GM18526 (cell line): ENCODE results near the gene LCN15.

ENCODE experiments used
- POLR2A ChIP-seq: IDR thresholded peaks from 3 replicates; pipeline ENCODE4 v1.6.1; 2011; ENCODE audit not compliant: insufficient read length; ENCODE audit errors: extremely low read depth

The LCN15 gene

GRCh38 chr9:136784249-136784996 is 20.1 kb upstream of the LCN15 start:
- no peak for TF ChIP-seq POLR2A

- no peak for TF ChIP-seq POLR2A
Measured at GRCh38 chr9:136782452-136782851, 18.1 kb upstream of the LCN15 start.

- no peak for TF ChIP-seq POLR2A
Measured at GRCh38 chr9:136779808-136780207, 15.5 kb upstream of the LCN15 start.

- no peak for TF ChIP-seq POLR2A
Measured at GRCh38 chr9:136777359-136777758, 13.0 kb upstream of the LCN15 start.

DNA sequence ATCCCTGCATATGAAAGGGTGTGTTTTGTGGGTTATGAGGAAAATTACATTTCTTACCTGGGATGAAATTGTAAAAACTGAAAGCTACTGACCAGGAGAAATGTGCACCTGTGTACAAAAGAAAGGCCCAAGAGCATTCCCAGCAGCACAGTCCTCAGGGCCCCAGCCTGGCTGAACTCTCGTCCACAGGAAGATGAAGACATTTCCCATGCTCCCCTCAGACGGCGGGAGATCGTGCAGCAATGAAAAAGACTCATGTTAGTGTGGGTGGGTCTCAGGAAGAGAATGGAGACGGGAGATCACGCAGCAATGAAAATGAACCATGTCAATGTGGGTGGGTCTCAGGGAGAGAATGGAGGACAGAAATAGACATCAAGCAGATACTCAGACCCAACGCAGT is 12.6 kb upstream of the LCN15 start:
- TF ChIP-seq POLR2A = no peak

- TF ChIP-seq POLR2A = no peak
Measured at GRCh38 chr9:136775191-136775590, 10.9 kb upstream of the LCN15 start.

GRCh38 chr9:136774416-136775045 is 10.2 kb upstream of the LCN15 start:
- TF ChIP-seq POLR2A = no peak

GRCh38 chr9:136773386-136774044 is 9.2 kb upstream of the LCN15 start:
- no peak for TF ChIP-seq POLR2A

DNA sequence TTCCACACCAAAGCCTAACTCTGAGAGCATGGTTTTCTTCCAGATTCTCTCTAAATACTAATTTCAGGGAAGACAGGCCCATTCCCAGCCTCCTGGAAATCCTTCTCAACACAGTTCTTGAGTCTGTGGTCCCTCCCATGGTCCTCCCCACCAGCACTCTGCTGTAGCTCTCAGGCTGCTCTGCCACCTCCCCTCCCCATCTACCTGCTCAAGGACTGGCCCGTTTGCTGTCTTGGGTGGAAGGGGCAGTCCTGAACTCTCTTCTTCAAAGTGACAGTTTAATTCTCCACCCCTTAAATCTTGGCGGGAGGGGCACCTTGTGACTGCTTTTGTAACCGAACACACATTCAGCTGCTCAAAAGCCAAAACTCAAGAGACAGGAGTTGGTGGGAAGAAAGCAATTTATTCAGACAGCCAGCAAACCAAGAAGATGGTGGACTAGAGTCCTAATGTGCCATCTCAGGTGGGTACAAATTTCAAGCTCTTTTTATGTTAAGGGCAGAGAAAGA is 7.6 kb upstream of the LCN15 start:
- TF ChIP-seq POLR2A = no peak

DNA sequence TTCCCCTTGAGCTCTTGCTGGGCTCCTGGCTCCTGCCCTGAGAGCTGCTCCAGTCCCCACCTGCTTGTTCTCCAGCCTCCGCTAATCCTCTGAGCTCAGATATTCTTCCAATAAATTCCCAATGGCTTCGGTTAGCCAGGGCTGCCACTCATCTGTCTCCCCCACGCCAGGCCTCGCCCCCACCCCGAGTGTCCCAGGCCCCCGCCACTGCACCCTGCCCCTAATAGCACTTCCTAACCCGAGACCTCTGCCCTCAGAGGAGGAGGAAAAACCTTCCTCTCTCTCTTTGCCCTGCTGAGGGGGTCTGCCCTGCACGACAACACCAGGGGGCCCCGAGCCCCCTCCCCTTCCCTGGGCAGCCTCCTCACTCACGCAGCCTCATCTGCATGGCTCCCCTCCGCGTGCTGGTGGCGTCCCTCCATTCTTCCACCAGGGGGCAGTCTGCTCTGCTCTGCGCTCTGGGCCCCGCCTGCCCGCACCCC is 5.4 kb upstream of the LCN15 start:
- TF ChIP-seq POLR2A = no peak

DNA sequence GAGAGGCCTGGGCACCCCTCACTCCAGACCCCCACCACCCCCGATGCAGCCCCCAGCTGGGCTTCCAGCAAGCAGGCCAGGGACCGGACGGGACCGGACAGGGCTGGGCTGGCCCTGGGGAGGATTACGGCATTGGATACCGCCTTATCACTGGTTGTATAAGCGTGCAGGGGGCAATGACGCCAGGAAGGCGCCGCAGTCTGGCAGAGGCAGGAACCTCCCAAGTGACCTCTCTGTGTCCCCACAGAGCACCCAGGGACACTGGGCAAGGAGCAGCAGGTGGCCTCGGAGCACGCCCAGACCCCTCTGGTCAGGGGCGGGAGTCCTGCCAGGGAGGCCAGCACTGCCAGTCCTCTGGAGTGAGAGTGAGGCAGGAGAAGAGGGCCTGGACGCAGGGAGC is 723 bp upstream of the LCN15 start:
- TF ChIP-seq POLR2A = no peak

GRCh38 chr9:136763649-136764035 is 676 bp downstream of the LCN15 start:
- no peak for TF ChIP-seq POLR2A

DNA sequence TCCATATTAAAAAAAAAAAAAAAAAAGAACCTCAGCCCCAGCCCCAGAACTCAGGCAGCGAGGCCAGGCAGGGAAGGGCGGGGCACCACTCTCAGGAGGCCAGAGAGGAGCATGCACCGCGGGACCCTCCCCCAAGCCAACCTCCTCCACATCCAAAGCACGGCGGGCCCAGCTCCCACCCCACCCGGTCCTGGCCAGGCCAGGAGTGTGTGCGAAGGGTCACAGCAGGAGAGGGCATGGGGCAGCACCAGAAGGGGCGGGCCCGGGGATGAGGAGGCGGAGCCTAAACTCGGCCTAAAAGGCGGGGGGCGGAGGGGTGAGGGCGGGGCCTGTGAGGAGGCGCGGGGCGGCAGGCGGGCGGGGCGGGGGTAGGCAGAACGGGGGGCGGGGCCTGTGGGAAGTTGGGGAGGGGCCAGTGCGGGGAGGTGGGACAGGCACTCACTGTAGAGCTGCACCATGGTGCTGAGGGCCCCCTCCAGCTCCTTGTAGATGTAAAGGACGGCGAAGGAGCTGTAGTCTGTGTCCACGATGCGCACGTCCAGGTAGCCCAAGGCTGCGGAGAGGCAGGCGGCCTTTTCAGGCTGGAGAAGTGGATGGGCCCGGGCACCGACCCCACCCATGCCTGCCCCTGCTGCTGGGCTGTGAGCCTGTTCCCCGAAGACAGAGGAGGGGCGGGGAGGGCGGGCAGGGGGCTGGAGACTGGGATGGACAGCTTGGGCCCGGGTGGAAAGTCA is 1.2 kb downstream of the LCN15 start:
- no peak for TF ChIP-seq POLR2A

DNA sequence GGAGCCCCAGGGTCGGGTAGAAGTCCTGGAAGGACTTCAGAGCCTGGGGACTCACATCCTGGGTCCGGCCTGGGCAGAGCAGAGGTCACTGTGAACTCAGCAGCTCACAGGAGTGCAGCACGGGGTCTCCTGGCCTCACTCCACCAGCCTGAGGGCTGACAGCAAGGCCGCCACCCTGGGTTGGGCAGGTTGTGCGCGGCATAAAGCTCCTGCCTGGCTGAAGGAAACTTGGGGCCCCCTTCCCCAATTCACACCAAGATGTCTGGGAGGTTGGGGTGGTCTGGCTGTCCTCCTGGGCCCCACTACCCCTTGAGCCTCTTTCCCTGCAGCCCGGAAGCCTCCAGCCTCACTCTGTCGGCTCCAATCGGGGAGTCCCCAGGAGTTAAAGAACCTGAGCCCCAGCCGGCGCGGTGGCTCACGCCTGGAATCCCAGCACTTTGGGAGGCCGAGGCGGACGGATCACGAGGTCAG is 2.1 kb downstream of the LCN15 start:
- TF ChIP-seq POLR2A = no peak

- no peak for TF ChIP-seq POLR2A
Measured at GRCh38 chr9:136761545-136761981, 2.8 kb downstream of the LCN15 start.
